GM13977 (cell line): Measurements from ENCODE around the gene RDH5.

Experiments
- DNase-seq: peaks from one replicate; pipeline ENCODE4 v3.0.0; 2012; ENCODE audit warnings: low spot score
- in situ Hi-C: fragments of 300-500 bp; cut with MboI; formaldehyde crosslinking; loops from one replicate; pipeline ENCODE4 v1.12.0; 2022; ENCODE audit warnings: low sequenced_read_pairs, low pct_unique_long_range_greater_than_20kb, mixed read lengths, inconsistent platforms; ENCODE audit not compliant: unreplicated experiment
- TF ChIP-seq, protein P1 (sequence below): IDR thresholded peaks from 2 replicates; pipeline ENCODE4 v1.5.1; 2012; ENCODE audit warnings: mild to moderate bottlenecking, control low read depth; ENCODE audit not compliant: insufficient read depth; ENCODE audit errors: extremely low read depth, missing control alignments

The RDH5 gene

GRCh38 chr12:55695349-55695748, 24.8 kb upstream of the RDH5 start:
- in situ Hi-C loops = no loop called here
- TF ChIP-seq, protein P1, sequence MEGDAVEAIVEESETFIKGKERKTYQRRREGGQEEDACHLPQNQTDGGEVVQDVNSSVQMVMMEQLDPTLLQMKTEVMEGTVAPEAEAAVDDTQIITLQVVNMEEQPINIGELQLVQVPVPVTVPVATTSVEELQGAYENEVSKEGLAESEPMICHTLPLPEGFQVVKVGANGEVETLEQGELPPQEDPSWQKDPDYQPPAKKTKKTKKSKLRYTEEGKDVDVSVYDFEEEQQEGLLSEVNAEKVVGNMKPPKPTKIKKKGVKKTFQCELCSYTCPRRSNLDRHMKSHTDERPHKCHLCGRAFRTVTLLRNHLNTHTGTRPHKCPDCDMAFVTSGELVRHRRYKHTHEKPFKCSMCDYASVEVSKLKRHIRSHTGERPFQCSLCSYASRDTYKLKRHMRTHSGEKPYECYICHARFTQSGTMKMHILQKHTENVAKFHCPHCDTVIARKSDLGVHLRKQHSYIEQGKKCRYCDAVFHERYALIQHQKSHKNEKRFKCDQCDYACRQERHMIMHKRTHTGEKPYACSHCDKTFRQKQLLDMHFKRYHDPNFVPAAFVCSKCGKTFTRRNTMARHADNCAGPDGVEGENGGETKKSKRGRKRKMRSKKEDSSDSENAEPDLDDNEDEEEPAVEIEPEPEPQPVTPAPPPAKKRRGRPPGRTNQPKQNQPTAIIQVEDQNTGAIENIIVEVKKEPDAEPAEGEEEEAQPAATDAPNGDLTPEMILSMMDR = no peak

DNA sequence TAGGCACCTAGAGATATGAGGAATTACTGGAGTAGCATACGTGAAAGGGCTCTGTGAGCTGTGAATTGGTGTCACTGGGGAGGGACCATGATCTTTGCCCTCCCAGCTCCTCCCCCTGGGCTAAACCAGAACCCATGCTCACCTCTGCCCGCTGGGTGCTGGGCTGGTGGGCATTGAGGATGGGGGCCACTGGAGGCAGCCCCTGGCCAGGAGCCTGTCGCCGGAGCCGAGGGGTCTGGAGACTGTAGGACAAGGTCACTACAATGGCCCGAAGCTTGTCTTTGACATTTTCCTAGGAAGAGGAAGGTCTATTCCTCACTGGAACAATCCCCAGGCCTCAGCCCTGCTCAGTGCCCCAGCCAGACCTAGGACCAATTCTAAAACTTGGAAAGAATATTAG, 24.1 kb upstream of the RDH5 start:
- TF ChIP-seq, protein P1 = no peak
- DNase-seq = no peak
- in situ Hi-C loops = no loop called here

More at GRCh38 chr12:55695349-55695748, 24.8 kb upstream of the RDH5 start:
- DNase-seq = no peak

DNA sequence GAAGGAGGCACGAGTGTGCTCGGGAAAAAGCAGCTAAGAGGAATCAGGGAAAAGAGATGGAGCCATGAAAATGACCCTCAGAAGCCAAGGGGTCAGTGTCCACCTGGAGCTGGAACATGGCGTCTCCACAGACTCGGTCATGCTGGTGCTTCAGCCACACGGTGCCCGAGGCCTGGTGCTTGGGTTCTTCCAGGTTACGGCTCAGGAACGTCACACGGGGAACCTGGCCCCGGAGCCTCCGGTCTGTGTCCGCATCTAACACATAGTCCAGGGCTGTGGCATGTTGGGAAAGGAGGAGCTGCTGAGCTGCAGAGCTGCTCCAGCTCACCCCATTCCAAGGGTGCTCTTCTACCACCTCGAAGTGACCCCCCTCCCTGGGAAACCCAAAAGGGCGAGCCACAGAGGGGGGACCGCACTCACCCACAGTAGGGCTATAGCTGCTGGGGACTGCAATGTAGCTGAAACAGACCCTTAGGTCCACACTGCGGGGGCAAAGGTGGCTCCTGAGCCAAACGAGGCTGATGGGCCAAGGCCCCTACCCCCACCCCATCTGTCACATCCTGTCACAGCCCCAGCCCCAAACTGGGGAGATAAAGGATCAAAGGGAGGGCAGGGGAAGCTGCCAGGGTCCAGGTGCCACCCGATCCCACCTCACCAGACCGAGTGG, 23.3 kb upstream of the RDH5 start:
- in situ Hi-C loops = no loop called here

DNA sequence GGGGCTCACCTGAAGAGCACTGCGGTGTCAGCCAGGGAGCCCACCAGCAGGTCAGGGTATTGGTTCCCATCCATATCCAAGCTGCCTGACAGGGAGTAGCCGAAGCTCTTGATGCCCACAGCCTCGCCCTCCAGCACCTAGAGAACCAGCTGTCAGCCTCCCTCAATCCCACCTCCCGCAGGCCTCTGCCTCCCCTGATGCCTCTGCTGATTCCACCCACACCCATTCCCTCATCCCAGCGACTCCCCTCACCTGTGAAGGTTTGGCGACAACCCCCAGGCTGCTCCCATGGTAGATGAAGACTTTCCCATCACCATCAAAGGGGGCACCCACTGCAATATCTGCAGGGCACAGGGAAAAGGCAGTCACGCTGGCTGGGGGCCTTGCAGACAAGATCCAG, 22.5 kb upstream of the RDH5 start:
- in situ Hi-C loops = no loop called here
- no peak for DNase-seq
- TF ChIP-seq, protein P1 = no peak

More for the DNA sequence above, 23.3 kb upstream of the RDH5 start:
- DNase-seq = no peak
- TF ChIP-seq, protein P1 = no peak

GRCh38 chr12:55698241-55698955, 21.8 kb upstream of the RDH5 start:
- in situ Hi-C loops = no loop called here
- DNase-seq = no peak
- TF ChIP-seq, protein P1 = no peak

DNA sequence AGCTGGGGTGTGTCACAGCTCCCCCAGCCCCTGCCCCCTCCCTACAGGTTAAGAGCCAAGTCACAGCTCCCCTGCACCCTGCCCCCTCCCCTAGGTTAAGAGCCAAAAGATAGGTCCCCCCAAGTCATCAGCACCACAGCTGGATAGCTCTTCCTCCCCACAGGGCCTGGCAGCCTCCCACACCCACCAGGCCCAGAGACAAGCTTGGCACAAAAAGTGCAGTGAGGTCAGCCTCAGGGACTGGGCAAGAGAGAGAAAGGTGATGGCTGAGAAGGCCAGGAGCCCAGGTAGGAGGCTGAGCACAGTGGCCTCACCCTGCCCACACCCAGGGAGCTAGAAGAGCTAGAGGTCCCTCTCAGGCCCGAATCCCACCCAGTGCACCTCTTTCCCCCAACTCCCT, 21.2 kb upstream of the RDH5 start:
- no peak for DNase-seq
- TF ChIP-seq, protein P1 = no peak
- in situ Hi-C loops = no loop called here
